ENCODE data around the gene CACNA1E. TPM values are rescaled to one million over a fixed set of nuclear protein-coding genes. Genes with fewer than 3 reads are reported as not detected.
"Not testable (repeated sequence)": the region's sequence is repeated elsewhere in the genome, so short reads cannot be mapped to it uniquely, and the experiment has no call there.

The CACNA1E gene
- total RNA-seq, 2 experiments from 2014 or later: 0.04 TPM; not detected in 1

DNA sequence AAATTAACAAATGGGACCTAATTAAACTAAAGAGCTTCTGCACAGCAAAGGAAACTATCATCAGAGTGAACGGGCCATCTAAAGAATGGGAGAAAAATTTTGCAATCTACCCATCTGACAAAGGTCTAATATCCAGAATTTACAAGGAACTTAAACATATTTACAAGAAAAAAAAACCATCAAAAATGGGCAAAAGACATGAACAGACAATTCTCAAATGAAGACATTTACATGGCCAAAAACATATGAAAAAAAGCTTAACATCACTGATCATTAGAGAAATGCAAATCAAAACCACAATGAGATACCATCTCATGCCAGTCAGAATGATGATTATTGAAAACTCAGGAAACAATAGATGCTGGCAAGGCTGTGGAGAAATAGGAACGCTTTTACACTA lies 370.9 kb downstream of the CACNA1E start:
- H3K9me3 Mint-ChIP-seq: peaks cover 17% of the 10 kb centered on the region
- not testable (repeated sequence) for DNase-seq, H3K4me1 Mint-ChIP-seq, H3K36me3 Mint-ChIP-seq, H3K4me3 Mint-ChIP-seq, H3K27ac Mint-ChIP-seq
- H3K27me3 Mint-ChIP-seq: peaks cover 18% of the 10 kb centered on the region

DNA sequence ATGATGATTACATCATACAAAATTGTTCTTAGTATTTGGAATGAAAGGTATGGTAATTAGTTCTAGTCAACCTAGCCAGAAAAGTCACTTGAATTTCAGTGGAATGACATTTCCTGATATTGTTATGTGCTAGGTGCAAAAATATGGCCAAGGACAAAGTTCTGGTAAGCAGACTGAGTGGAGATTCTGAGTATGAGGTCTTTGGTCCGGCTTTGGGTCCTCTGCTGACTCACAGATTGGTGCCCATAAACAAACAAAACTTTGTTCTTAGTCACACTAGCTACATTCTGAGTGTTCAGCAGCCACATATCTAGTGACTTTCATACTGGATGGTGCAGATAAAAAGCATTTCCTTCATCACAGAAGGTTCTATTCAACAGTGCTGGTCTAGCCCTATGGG lies 372.1 kb downstream of the CACNA1E start:
- Mint-ChIP-seq H3K27me3 (peaks cover 18% of the 10 kb centered on the region), H3K27ac (no peak overlapping the region), H3K4me1 (no peaks in the 10 kb centered on the region), H3K36me3 (no peaks in the 10 kb centered on the region), H3K9me3 (peaks cover 17% of the 10 kb centered on the region), H3K4me3 (no peak overlapping the region)
- no peak for DNase-seq

Data from activated naive CD8-positive, alpha-beta T cell treated with anti-CD3 and anti-CD28 coated beads for 36 hours (primary cell).